ENCODE results near the gene SLC25A33.

GRCh38 chr1:9551984-9552383 is 12.7 kb downstream of the SLC25A33 start:
- TF ChIP-seq POLR2A (IDR thresholded peaks at IDR 0.05; ENCODE audit: low read length): no peak
- TF ChIP-seq GATA1 (IDR thresholded peaks at IDR 0.05; ENCODE audit: low read depth, low read length): no peak
